HPDE6-E6E7 (cell line): ENCODE measurements around the gene CDH26.
A peak's percentile ranks its signal among the peaks of the same experiment; 100 is the strongest.

ENCODE experiments used
- DNase-seq: peaks from one replicate; pipeline ENCODE4 v3.0.0; 2011; ENCODE audit warnings: missing footprints; ENCODE audit errors: extremely low spot score

CDH26 gene

GRCh38 chr20:59958123-59958522, at the start of gene CDH26:
Gene CDH26 (plus strand): TSS chr20:59958423. CDS start chr20:59958727, 304 bp downstream.
- DNase-seq = no peak

GRCh38 chr20:59908855-59909254, 49.4 kb upstream of the CDH26 start:
- no peak for DNase-seq

- no peak for DNase-seq
Observed at GRCh38 chr20:59911041-59911440, 47.2 kb upstream of the CDH26 start.

GRCh38 chr20:59912609-59913008, 45.6 kb upstream of the CDH26 start:
- no peak for DNase-seq

GRCh38 chr20:59920944-59921343, 37.3 kb upstream of the CDH26 start:
- DNase-seq = no peak

- DNase-seq = no peak
Observed at GRCh38 chr20:59923514-59923913, 34.7 kb upstream of the CDH26 start.

- DNase-seq = no peak
Observed at GRCh38 chr20:59925359-59925758, 32.9 kb upstream of the CDH26 start.

- DNase-seq = no peak
Observed at GRCh38 chr20:59925899-59926298, 32.3 kb upstream of the CDH26 start.

- DNase-seq = no peak
Observed at GRCh38 chr20:59931511-59932312, 26.5 kb upstream of the CDH26 start.

GRCh38 chr20:59932616-59933295, 25.5 kb upstream of the CDH26 start:
- no peak for DNase-seq

- no peak for DNase-seq
Observed at GRCh38 chr20:59933296-59933848, 24.9 kb upstream of the CDH26 start, which contains the start of gene SYCP2. Gene SYCP2 (minus strand): TSS chr20:59933637. CDS start chr20:59922413, 11,224 bp downstream.

GRCh38 chr20:59933849-59934585, 24.2 kb upstream of the CDH26 start:
- peak; percentile 98 for DNase-seq

- no peak for DNase-seq
Observed at GRCh38 chr20:59935457-59936185, 22.6 kb upstream of the CDH26 start.

- DNase-seq = no peak
Observed at GRCh38 chr20:59936409-59936808, 21.8 kb upstream of the CDH26 start.

GRCh38 chr20:59937150-59937549, 21.1 kb upstream of the CDH26 start:
- no peak for DNase-seq

- DNase-seq = peak; percentile 56
Observed at GRCh38 chr20:59938221-59938620, 20.0 kb upstream of the CDH26 start.

- DNase-seq = no peak
Observed at GRCh38 chr20:59938696-59939051, 19.5 kb upstream of the CDH26 start.

- DNase-seq = no peak
Observed at GRCh38 chr20:59939052-59939878, 19.0 kb upstream of the CDH26 start.

GRCh38 chr20:59939879-59940128, 18.4 kb upstream of the CDH26 start:
- peak; percentile 35 for DNase-seq

GRCh38 chr20:59940129-59940955, 17.9 kb upstream of the CDH26 start, which contains the start of the genes FAM217B and PPP1R3D:
Gene FAM217B (plus strand): TSS chr20:59940389. CDS start chr20:59943944, 3,555 bp downstream.
Gene PPP1R3D (minus strand): TSS chr20:59940305. CDS start chr20:59939931, 374 bp downstream.
- DNase-seq = peak; percentile 100
